Myometrial cell (primary cell): ENCODE data around the gene EPHA7. TPM values are rescaled to one million over a fixed set of nuclear protein-coding genes. Genes with fewer than 3 reads are reported as not detected.

ENCODE experiments used
- total RNA-seq: library from RNA; depleted of rRNA; stranded (reverse); fragments of >200 nt; gene quantifications from 2 replicates; pipeline ENCODE4 v1.2.3, GENCODE V29; 2015

Gene EPHA7
- under 0.01 TPM in 2 replicates for total RNA-seq

DNA sequence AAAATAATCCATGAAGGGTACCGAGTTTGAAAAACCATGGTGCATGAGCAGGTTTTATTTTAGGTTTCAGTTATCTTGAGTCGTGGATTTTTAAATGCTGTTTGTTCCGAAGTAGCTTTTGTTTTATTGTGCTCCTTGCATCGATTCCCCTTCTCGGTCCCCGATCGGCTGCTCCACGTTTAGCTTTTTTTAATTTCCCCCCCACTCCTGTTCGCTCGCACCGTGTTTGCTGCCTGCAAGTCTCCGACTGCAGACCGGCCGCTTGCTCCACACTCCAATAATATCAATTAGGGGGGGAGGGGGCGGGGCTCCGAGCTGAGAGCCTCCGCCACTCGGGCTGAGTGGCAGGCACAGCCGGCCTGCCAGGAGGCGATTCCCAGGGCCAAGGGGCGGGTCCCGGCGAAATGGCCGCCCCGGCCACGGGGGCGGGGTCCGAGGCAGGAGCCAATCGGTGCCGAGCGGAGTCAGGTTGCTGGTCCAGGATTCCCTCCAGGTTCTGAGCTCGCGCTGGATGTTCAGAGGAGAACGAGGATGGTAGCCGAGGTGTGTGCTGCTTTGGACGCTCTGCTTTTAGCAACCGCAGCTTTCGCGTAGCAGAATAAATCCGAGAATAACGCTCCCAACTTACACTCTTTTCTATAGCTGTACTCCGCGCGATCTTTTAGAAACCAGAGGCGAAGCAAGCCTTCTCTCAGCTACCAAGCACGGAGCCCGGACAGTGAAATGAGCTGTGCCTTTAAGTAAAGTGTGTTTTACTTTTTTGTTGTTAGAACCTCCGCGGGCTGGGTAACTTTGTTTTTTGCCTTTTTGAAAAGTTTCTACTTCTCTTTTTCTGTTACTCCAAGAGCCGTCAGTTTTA, at the start of gene EPHA7:
Gene EPHA7, minus strand, starts transcription at position 256 of the 859 bp plus-strand sequence. Its CDS starts 218 bp downstream, at position 38.

